ENCODE data around the gene ZNF575.

DNA sequence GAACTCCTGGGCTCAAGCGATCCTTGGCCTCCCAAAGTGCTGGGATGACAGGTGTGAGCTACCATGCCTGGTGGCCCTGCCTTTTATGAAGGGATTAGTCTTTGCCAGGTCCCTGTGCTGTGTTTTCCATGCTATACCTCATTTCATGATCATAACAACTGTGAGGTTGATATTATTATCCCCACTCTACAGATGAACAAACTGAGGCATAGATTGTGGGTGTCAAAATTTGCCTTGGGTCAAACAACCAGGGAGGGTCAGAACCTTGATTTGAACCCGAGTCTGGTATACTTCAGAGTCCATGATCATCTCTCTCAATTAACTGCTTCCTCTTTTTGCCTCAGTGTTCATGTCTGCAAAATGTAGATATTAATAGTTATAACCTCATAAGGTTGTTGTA is 49.5 kb downstream of the ZNF575 start:
- TF ChIP-seq, protein P1, sequence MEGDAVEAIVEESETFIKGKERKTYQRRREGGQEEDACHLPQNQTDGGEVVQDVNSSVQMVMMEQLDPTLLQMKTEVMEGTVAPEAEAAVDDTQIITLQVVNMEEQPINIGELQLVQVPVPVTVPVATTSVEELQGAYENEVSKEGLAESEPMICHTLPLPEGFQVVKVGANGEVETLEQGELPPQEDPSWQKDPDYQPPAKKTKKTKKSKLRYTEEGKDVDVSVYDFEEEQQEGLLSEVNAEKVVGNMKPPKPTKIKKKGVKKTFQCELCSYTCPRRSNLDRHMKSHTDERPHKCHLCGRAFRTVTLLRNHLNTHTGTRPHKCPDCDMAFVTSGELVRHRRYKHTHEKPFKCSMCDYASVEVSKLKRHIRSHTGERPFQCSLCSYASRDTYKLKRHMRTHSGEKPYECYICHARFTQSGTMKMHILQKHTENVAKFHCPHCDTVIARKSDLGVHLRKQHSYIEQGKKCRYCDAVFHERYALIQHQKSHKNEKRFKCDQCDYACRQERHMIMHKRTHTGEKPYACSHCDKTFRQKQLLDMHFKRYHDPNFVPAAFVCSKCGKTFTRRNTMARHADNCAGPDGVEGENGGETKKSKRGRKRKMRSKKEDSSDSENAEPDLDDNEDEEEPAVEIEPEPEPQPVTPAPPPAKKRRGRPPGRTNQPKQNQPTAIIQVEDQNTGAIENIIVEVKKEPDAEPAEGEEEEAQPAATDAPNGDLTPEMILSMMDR (IDR thresholded peaks at IDR 0.05; ENCODE audit: insufficient read depth, low read depth, low read length), result no peak
- TF ChIP-seq EZH2 (IDR thresholded peaks at IDR 0.05; ENCODE audit: insufficient read depth, low read length), result no peak
